Transverse colon (tissue), 4 donors: ENCODE data around the gene ZNF423.

Experiments
- CTCF ChIP-seq, 5 experiments: fragments of 200-600 bp in 3 of 5; fragments of 450-650 bp in 2 of 5; sonication (generic) in 3 of 5; IDR thresholded peaks; 1 replicate in 2 of 5; 2 replicates in 3 of 5; pipeline ENCODE4 v1.5.1; 2016 to 2017; ENCODE audit warnings: antibody characterized with exemption in 5 of 5, inconsistent platforms in 3 of 5, mild to moderate bottlenecking in 2 of 5, moderate library complexity in 1 of 5
- EP300 ChIP-seq: sonication (generic); formaldehyde crosslinking; IDR thresholded peaks from one replicate; pipeline ENCODE4 v1.6.1; 2017; ENCODE audit warnings: antibody characterized with exemption, low read depth
- POLR2A ChIP-seq: fragments of 450-650 bp; IDR thresholded peaks from one replicate; pipeline ENCODE4 v1.6.1; 2016; ENCODE audit warnings: antibody characterized with exemption, mild to moderate bottlenecking, moderate library complexity
- POLR2AphosphoS5 ChIP-seq, 3 donors: sonication (generic); formaldehyde crosslinking; IDR thresholded peaks; one replicate each; pipeline ENCODE4 v1.6.1; 2016; ENCODE audit warnings: antibody characterized with exemption in 3 of 3

DNA sequence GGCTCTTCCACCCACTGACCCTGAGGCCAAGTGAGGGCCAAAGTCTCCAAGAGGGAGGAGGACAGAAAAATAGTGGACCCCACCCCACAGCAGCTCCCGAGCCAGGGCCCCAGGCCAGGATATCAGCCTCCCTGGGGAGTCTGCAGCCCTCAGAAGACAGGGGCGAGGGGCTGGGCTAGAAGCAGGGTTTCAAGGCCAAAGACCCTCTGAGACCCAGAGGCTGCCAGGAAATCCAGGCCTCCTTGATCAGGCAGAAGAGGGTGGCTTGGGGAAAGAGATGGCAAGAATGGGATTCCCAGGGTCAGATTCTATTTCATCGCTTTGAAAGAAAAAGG lies 156.1 kb downstream of the ZNF423 start:
- TF ChIP-seq CTCF (IDR thresholded peaks at IDR 0.05) (no peak), POLR2A (no peak), EP300 (no peak), POLR2AphosphoS5 (IDR thresholded peaks at IDR 0.05) (no peak)
